Activated T-helper 17 cell treated with anti-CD3 and anti-CD28 coated beads, Interleukin-2, amount 50 U/mL, for 72 hours (primary cell): Measurements from ENCODE around the gene GRIFIN. TPM values are rescaled to one million over a fixed set of nuclear protein-coding genes. Genes with fewer than 3 reads are reported as not detected.

Source experiments
- ATAC-seq: fragments of 150-1000 bp; cut with Tn5 transposase; replicated peaks from 2 replicates; pipeline ENCODE4 v1.10.0; 2021; ENCODE audit warnings: mild to moderate bottlenecking, moderate library complexity
- H3K27ac Mint-ChIP-seq: one replicate; pipeline ENCODE4 v1.8.0; 2022; ENCODE audit warnings: mixed read lengths
- H3K27me3 Mint-ChIP-seq: one replicate; pipeline ENCODE4 v1.8.0; 2022; ENCODE audit warnings: mixed read lengths
- H3K36me3 Mint-ChIP-seq: one replicate; pipeline ENCODE4 v1.8.0; 2022; ENCODE audit warnings: low read depth, mild to moderate bottlenecking, mixed read lengths
- H3K4me1 Mint-ChIP-seq: one replicate; pipeline ENCODE4 v1.8.0; 2022; ENCODE audit warnings: mixed read lengths
- H3K4me3 Mint-ChIP-seq: one replicate; pipeline ENCODE4 v1.8.0; 2022; ENCODE audit warnings: mild to moderate bottlenecking, mixed read lengths
- H3K9me3 Mint-ChIP-seq: one replicate; pipeline ENCODE4 v1.8.0; 2022; ENCODE audit warnings: mixed read lengths
- total RNA-seq, 2 donors: library from RNA; stranded (reverse); gene quantifications; one replicate each; pipeline ENCODE4 v1.2.3, GENCODE V29; 2022

The GRIFIN gene, protein sequence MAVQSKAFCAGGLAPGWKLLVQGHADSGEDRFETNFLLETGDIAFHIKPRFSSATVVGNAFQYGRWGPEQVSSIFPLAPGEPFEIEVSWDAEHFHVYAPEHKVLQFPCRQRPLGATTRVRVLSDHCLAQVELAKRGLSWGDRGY
- total RNA-seq, result not detected

- H3K27ac Mint-ChIP-seq, result no peak within 1 kb of the TSS
- no peaks in the 10 kb centered on the region for H3K4me1 Mint-ChIP-seq
- H3K27me3 Mint-ChIP-seq, result no peaks in the 10 kb centered on the region
- ATAC-seq, result no peak
- H3K9me3 Mint-ChIP-seq, result no peaks in the 10 kb centered on the region
- H3K36me3 Mint-ChIP-seq, result no peaks in the 10 kb centered on the region
- H3K4me3 Mint-ChIP-seq, result no peak within 1 kb of the TSS
Measured at GRCh38 chr7:2476298-2476697, at the start of gene GRIFIN. Gene GRIFIN, minus strand, starts transcription at chr7:2476398. Its CDS starts 15 bp downstream, at chr7:2476383.

DNA sequence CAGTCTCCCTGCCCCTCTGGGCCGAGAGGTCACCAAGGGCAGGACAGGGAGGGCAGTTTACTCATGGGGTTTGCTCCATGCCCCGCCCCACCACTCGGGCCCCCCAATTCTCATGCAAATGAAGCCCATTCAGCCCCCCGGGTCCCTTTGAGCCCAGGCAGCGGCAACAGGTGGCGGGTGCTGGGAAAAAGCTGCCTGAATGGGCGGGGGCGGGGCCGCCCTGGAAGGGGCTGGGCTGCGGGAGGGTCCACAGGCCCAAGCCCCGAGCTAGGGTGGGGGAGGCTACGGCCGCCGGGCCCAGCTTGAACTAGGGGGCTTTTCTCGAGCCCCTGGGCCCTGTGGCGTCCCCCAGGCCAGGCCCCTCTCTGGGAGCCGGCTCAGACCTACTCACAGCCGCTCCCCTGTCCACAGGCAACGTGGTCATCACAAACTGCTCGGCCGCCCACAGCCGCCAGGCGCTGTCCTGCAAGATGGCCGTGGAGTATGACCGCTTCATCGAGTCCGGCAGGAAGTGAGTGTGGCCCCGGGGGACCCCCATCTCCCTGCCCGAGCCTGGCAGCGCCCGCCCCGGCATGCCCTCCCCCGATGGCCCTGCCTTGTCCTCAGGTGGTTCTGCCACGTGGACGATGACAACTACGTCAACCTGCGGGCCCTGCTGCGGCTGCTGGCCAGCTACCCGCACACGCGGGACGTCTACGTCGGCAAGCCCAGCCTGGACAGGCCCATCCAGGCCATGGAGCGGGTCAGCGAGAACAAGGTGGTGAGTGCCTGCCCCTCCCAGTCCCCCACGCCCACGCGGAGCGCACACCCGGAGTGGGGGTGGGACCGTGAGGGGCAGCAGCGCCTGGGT, 48.8 kb upstream of the GRIFIN start:
- Mint-ChIP-seq H3K4me3 (no peak overlapping the region), H3K9me3 (no peaks in the 10 kb centered on the region), H3K27ac (no peak overlapping the region), H3K36me3 (peaks cover 50% of the 10 kb centered on the region), H3K4me1 (peaks cover 20% of the 10 kb centered on the region), H3K27me3 (no peaks in the 10 kb centered on the region)
- ATAC-seq, result no peak

DNA sequence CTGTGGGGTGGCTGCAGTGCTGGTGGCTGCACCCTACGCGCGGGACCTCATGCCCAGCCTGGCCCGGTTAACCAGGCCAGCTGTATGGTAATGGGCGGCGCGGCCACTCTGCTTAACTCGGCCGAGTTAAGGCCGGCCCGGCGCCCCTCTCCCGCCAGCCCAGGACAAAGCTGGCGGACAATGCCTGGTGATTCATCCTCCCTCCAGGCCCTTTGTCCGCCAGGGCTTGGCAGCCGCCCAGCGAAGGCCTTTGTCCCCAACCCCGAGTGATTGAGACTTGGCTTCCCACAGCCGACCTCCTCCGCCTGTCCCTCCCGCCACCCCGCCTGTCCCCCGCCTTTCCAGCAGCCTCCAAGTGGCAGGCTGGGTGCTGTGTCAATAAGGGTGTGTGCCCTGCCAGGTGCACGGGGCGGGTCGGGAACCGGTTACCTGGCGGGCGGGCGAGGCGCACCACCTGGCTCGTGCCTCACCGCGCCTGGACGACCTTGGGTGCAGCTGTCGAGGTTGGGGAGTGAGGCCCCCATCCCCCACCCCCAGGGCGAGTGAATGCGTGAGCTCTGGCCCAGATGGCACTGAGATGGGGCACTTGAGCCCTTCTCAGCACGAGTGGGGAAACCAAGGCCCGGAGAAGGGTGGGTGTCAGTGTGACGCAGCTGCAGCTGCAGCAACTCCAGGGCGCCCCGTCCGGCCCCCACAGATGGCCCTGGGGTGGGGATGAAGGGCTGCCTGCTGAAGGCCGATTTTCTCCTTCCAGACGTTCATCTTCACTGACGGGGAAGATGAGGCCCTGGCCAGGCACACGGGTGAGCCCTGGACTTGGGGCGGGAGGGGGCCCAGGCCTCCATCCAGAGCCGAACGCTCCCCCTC, 48.0 kb upstream of the GRIFIN start:
- peaks cover 50% of the 10 kb centered on the region for H3K36me3 Mint-ChIP-seq
- H3K4me3 Mint-ChIP-seq, result peak overlapping the region; percentile 87
- H3K4me1 Mint-ChIP-seq, result peaks cover 20% of the 10 kb centered on the region
- H3K9me3 Mint-ChIP-seq, result no peaks in the 10 kb centered on the region
- H3K27ac Mint-ChIP-seq, result no peak overlapping the region
- no peak for ATAC-seq
- H3K27me3 Mint-ChIP-seq, result no peaks in the 10 kb centered on the region

- H3K4me1 Mint-ChIP-seq, result peaks cover 16% of the 10 kb centered on the region
- H3K27ac Mint-ChIP-seq, result no peak overlapping the region
- no peaks in the 10 kb centered on the region for H3K27me3 Mint-ChIP-seq
- H3K9me3 Mint-ChIP-seq, result no peaks in the 10 kb centered on the region
- ATAC-seq, result no peak
- peaks cover 50% of the 10 kb centered on the region for H3K36me3 Mint-ChIP-seq
- H3K4me3 Mint-ChIP-seq, result peak overlapping the region; percentile 87
Measured at GRCh38 chr7:2523461-2523936, 47.3 kb upstream of the GRIFIN start.

DNA sequence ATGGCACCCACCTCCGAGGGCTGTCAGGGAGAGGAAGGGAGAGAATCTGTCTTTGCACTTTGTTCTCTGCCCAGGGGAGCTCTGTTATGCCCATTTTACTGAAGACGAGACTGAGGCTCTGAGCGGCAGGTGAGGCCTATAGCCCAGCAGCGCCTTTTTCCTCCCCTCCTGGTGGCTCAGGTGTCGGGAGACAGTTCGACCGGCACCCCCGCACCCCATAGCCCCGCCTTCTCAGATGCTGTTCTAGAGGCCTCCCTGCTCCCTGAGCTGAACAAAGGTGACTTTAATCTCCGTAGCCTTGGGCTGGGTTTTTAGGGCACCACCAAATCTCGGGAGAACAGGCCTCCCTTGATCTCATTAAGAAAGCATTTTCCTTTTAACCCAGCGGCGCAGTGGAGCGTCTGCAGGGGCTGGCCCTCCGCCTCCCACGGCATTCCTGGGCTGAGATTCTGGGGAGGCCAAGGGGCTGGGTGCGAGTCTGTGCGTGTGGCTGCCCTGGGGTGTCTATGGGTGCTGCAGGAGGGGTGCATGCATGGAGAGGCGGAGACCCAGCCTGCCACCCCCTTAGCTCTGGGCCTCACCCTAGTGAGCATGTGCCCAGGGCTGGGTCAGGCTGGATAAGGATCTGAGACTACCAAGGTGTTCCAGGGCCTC, 46.7 kb upstream of the GRIFIN start:
- H3K36me3 Mint-ChIP-seq, result peaks cover 44% of the 10 kb centered on the region
- no peaks in the 10 kb centered on the region for H3K27me3 Mint-ChIP-seq
- H3K4me3 Mint-ChIP-seq, result peak overlapping the region; percentile 87
- no peaks in the 10 kb centered on the region for H3K9me3 Mint-ChIP-seq
- peaks cover 10% of the 10 kb centered on the region for H3K4me1 Mint-ChIP-seq
- ATAC-seq, result peak; percentile 8
- peak overlapping the region; percentile 76 for H3K27ac Mint-ChIP-seq

DNA sequence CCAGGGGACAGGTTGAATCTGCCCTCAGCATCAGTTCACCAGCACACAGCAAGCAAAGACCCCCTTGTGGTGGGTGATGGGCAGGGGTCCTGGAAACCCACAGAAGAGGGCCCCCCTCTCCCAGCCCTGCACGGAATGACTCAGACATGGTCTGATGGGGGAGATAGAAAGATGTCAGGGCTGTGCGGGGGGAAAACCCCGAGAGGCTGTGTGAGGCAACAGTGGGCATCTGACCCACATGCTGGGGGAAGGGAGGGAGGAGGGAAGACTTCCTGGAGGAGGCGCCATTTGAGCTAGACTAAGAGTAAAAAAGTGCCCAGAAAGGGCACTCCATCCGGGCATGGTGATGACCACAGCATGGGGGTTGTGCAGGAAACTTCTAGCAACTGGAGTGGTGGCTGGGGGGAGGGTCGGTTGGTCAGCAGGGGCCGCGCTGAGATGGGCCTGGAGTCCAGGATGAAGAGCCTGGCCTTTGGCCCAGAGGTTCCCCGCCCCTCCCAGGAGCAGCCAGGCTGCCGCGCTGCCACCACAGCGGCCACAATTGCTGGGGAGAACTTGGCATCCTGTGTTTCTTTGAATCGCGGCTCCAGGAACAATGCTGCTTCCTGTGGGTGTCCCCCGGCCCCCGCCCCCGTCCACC, 45.9 kb upstream of the GRIFIN start:
- Mint-ChIP-seq H3K27me3 (no peaks in the 10 kb centered on the region), H3K4me1 (peaks cover 6% of the 10 kb centered on the region), H3K27ac (peak overlapping the region; percentile 76)

DNA sequence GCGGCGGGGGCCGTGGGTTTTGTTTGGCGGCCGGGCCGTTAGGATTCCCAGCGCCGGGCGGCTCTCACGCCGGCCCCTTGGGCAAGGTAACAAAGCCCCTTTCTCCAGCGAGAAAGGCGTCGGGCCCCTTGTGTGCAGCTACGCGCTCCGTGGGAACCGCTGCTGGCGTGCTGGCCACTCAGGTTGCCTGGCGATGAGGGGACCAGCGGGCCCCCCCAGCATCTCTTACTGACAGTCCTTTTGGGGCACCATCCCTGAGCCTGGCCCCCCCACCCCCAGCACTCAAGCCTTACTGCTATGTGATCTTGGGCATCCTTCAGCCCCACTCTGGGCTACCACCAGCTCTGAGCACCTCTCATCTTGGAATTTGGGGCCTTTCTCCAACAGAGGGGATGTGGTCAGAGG, 45.1 kb upstream of the GRIFIN start:
- H3K4me1 Mint-ChIP-seq, result peaks cover 6% of the 10 kb centered on the region
- peak; percentile 0 for ATAC-seq

More for the DNA sequence above, 45.9 kb upstream of the GRIFIN start:
- Mint-ChIP-seq H3K9me3 (no peaks in the 10 kb centered on the region), H3K36me3 (peaks cover 37% of the 10 kb centered on the region), H3K4me3 (peak overlapping the region; percentile 87)
- ATAC-seq, result peak; percentile 64

GRCh38 chr7:2520761-2521290, 44.6 kb upstream of the GRIFIN start:
- ATAC-seq, result no peak
- Mint-ChIP-seq H3K4me1 (peaks cover 6% of the 10 kb centered on the region), H3K4me3 (peak overlapping the region; percentile 87), H3K36me3 (peaks cover 30% of the 10 kb centered on the region), H3K27ac (peak overlapping the region; percentile 76), H3K9me3 (no peaks in the 10 kb centered on the region), H3K27me3 (no peaks in the 10 kb centered on the region)

More for the DNA sequence above, 45.1 kb upstream of the GRIFIN start:
- peak overlapping the region; percentile 76 for H3K27ac Mint-ChIP-seq
- peaks cover 35% of the 10 kb centered on the region for H3K36me3 Mint-ChIP-seq
- peak overlapping the region; percentile 87 for H3K4me3 Mint-ChIP-seq
- H3K27me3 Mint-ChIP-seq, result no peaks in the 10 kb centered on the region
- no peaks in the 10 kb centered on the region for H3K9me3 Mint-ChIP-seq

DNA sequence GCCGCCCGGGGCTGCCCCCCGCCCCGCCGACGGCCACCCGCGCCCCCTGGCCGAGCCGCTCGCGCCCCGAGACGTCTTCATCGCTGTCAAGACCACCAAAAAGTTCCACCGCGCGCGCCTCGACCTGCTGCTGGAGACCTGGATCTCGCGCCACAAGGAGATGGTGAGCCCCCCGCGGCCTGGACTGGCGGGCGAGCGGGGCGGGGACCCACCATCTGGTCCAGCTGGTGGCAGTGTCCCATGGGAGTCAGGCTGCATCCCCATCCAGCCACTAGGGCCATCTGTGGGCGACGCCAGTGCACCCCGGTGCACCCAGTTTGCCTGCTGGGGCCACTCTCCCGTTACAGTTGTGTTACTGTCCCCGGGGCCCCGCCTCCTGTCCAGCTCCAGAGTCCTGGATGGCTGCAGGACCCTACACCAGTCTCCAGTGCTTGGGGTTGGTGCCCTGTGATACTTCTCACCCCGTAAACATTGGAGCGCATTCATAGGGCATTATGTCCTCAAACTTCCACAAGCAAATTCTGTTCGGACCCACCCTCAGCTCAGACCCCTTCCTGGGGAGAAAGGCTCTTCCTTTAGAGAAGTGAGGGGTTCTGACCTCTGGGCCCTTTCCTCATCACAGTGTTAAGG, 44.0 kb upstream of the GRIFIN start:
- no peaks in the 10 kb centered on the region for H3K27me3 Mint-ChIP-seq
- ATAC-seq, result peak; percentile 11
- peak overlapping the region; percentile 76 for H3K27ac Mint-ChIP-seq
- H3K9me3 Mint-ChIP-seq, result no peaks in the 10 kb centered on the region
- peaks cover 6% of the 10 kb centered on the region for H3K4me1 Mint-ChIP-seq
- H3K36me3 Mint-ChIP-seq, result peaks cover 26% of the 10 kb centered on the region
- H3K4me3 Mint-ChIP-seq, result peak overlapping the region; percentile 87

DNA sequence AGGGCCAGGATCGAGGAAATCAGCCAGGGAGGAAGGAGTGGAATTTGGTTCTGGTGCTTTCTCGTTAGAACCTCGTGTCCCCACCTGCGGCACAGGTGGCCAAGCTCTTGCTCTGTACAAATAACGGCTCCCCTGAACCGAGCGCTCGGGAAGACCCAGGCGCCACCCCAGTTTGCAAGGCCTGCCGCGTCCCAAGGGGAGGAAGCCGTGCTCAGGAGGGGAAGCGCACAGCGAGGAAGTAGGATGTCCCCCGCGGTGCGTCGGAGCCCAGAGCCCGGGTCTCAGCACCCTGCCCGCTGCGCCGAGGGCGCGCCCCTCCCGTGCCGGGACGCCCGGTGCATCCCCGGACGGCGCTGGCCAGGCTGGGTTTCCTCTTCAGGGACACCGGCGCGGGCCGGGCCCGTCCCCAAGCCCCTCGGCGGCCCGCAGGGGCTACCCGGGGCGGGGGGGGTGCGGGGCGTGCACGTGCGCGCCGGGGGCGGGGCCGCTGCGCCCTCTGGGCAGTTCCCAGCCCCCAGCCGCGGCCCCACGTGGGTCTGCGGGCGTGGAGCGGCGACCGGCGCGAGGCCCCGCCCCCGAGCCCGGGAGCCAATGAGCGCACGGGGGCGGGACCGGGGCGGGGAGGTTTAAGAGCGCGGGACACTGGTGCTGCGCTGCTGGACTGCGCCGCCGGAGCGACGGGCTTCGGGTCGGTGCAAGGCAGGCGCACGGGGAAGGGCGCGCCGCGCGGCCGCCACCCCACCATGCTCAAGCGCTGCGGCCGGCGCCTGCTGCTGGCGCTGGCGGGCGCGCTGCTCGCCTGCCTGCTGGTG, 43.1 kb upstream of the GRIFIN start, which contains the start of gene LFNG:
TSS of gene LFNG (plus strand) at position 656 of the 812 bp plus-strand sequence. CDS start at position 744, 88 bp downstream.
- H3K27me3 Mint-ChIP-seq, result no peaks in the 10 kb centered on the region
- H3K4me3 Mint-ChIP-seq, result peak within 1 kb of the TSS; percentile 87
- peaks cover 6% of the 10 kb centered on the region for H3K4me1 Mint-ChIP-seq
- peak; percentile 78 for ATAC-seq
- H3K36me3 Mint-ChIP-seq, result peaks cover 26% of the 10 kb centered on the region
- peak within 1 kb of the TSS; percentile 76 for H3K27ac Mint-ChIP-seq
- H3K9me3 Mint-ChIP-seq, result no peaks in the 10 kb centered on the region

- no peak for ATAC-seq
- H3K36me3 Mint-ChIP-seq, result peaks cover 26% of the 10 kb centered on the region
- no peaks in the 10 kb centered on the region for H3K9me3 Mint-ChIP-seq
- H3K4me3 Mint-ChIP-seq, result peak overlapping the region; percentile 61
- H3K4me1 Mint-ChIP-seq, result peaks cover 6% of the 10 kb centered on the region
- no peak overlapping the region for H3K27ac Mint-ChIP-seq
- no peaks in the 10 kb centered on the region for H3K27me3 Mint-ChIP-seq
Measured at GRCh38 chr7:2518737-2519118, 42.5 kb upstream of the GRIFIN start.

DNA sequence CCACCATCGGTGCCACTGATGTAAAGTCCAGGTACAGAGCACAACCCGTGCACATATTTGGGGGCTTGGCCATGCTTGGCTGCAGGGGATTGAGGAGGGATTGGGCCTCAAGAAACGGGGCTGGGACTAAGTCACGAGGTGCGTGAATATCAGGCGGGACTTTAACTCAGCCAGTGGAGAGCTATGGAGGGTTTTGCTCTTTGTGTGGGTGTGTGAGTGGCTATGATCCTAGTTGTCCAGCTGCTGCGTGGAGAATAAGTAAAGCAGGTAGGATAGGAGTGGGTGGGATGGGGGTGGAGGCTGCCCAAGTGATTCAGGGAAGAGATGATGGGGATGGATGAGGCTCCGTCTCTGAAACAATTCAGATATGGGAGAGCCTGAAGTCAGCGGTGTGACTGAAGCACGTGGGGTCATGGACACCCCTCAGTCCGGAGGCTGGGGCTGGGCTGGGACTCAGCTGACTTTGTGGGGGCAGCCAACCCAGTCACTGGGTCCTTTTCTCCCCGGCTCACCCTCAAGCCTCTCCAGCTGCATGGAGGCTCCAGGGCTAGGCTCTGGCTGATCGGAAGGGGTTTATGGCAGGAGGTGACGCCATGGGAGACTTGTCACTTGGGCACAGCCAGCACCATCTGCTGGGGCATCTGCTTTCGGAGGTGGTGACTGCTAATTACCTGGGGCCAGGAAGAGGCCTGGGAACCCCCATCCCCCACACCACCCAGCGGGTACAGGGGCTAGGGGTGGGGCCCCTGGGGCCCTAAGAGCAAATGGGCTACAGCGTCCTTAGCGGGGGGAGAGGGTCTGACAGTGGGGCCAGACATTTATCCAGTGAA, 41.7 kb upstream of the GRIFIN start:
- Mint-ChIP-seq H3K4me1 (peaks cover 7% of the 10 kb centered on the region), H3K27me3 (no peaks in the 10 kb centered on the region), H3K27ac (no peak overlapping the region), H3K9me3 (no peaks in the 10 kb centered on the region), H3K36me3 (peaks cover 22% of the 10 kb centered on the region), H3K4me3 (peak overlapping the region; percentile 61)
- ATAC-seq, result no peak
